GM13977 (cell line): ENCODE results near the gene RPS16.

Experiments used
- DNase-seq: peaks from one replicate; pipeline ENCODE4 v3.0.0; 2012; ENCODE audit warnings: low spot score
- CTCF ChIP-seq: IDR thresholded peaks from 2 replicates; pipeline ENCODE4 v1.5.1; 2012; ENCODE audit warnings: mild to moderate bottlenecking, control low read depth; ENCODE audit not compliant: insufficient read depth; ENCODE audit errors: extremely low read depth, missing control alignments
- in situ Hi-C: fragments of 300-500 bp; cut with MboI; formaldehyde crosslinking; loops from one replicate; pipeline ENCODE4 v1.12.0; 2022; ENCODE audit warnings: low sequenced_read_pairs, low pct_unique_long_range_greater_than_20kb, mixed read lengths, inconsistent platforms; ENCODE audit not compliant: unreplicated experiment

Gene RPS16

GRCh38 chr19:39390451-39390750 is 45.3 kb downstream of the RPS16 start:
- no peak for TF ChIP-seq CTCF
- in situ Hi-C loops: no loop called here
- DNase-seq: no peak

GRCh38 chr19:39389631-39390414 is 45.9 kb downstream of the RPS16 start:
- TF ChIP-seq CTCF: no peak
- in situ Hi-C loops: no loop called here
- no peak for DNase-seq

GRCh38 chr19:39388657-39389056 is 47.1 kb downstream of the RPS16 start:
- TF ChIP-seq CTCF: no peak

GRCh38 chr19:39386557-39386956 is 49.2 kb downstream of the RPS16 start:
- in situ Hi-C loops: no loop called here
- TF ChIP-seq CTCF: no peak
- DNase-seq: no peak

More at GRCh38 chr19:39388657-39389056, 47.1 kb downstream of the RPS16 start:
- in situ Hi-C loops: no loop called here
- no peak for DNase-seq

- in situ Hi-C loops: no loop called here
- no peak for TF ChIP-seq CTCF
- no peak for DNase-seq
Observed at GRCh38 chr19:39385629-39386411, 49.9 kb downstream of the RPS16 start.

GRCh38 chr19:39384839-39385568 is 50.7 kb downstream of the RPS16 start:
- DNase-seq: no peak
- no peak for TF ChIP-seq CTCF
- in situ Hi-C loops: no loop called here
